GM19438 (cell line): ENCODE measurements around the gene ARVCF.

ENCODE experiments used
- ATAC-seq: cut with Tn5 transposase; IDR thresholded peaks from one replicate; pipeline ENCODE4 v1.9.1; 2021; ENCODE audit warnings: low read depth; ENCODE audit not compliant: unreplicated experiment

The ARVCF gene

GRCh38 chr22:19963863-19964642 is 52.6 kb downstream of the ARVCF start:
- ATAC-seq = no peak

DNA sequence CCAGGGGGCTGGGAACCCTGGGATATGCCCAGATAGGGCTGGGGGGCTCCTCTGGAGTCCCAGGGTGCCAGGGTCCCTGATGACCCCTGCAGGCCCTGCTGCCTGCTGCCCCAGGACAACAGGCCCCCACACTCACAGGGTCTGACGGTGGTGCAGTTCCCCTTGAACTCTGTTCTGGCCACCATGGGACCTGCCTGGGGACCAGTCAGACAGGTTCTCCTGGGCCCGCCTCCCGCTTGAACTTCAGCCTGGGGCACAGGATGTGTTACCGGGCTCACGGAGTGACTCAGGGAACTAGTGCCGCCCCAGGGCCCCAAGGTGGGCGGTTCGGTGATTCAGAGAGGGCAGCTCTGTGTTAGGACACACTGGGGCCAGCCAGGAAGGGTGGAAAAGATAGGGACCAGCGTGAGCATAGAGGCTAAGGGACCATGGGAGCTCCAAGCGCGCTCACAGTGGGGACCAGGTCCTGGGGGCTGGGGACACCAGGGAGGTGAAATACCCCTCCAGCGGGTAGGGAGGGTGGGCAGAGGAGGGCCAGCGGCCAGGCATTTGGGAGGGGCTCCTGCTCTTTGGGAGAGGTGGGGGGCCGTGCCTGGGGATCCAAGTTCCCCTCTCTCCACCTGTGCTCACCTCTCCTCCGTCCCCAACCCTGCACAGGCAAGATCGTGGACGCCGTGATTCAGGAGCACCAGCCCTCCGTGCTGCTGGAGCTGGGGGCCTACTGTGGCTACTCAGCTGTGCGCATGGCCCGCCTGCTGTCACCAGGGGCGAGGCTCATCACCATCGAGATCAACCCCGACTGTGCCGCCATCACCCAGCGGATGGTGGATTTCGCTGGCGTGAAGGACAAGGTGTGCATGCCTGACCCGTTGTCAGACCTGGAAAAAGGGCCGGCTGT is 53.5 kb downstream of the ARVCF start:
- ATAC-seq = no peak

- no peak for ATAC-seq
Observed at GRCh38 chr22:19962246-19962908, 54.2 kb downstream of the ARVCF start.

DNA sequence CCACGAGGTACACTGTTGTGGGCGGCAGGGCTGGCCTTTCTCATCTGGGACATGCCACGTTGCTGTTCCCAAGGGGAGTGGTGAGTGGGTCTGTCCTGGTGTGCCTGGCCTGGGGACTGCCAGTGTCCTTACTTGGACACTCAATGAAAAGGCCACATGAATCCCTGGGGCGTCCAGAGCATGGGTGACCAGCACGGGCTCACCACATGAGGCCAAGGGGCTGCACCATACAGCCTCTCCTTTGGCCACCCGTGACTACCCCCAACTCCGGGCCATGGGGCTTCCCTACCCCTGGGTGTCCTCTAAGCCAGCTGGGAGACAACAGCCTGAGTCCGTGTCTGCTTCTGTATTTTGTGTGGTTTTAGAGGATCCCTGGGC is 54.8 kb downstream of the ARVCF start:
- no peak for ATAC-seq

DNA sequence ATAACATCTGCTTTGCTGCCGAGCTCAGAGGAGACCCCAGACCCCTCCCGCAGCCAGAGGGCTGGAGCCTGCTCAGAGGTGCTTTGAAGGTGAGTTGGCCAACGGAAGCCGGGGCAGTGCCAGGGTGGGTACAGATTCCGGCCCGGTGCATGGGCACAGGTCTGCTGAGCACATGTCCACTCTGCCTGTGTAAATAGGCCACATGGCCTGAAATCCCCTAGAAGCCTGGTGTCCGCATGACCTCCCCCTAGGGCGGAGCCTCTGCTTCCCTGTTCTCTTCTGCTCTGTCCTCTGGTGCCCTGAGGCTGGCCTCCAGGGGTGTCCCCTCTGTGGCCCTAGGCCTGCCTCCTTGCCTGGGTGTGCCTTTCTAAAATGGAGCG is 55.4 kb downstream of the ARVCF start:
- ATAC-seq = no peak

DNA sequence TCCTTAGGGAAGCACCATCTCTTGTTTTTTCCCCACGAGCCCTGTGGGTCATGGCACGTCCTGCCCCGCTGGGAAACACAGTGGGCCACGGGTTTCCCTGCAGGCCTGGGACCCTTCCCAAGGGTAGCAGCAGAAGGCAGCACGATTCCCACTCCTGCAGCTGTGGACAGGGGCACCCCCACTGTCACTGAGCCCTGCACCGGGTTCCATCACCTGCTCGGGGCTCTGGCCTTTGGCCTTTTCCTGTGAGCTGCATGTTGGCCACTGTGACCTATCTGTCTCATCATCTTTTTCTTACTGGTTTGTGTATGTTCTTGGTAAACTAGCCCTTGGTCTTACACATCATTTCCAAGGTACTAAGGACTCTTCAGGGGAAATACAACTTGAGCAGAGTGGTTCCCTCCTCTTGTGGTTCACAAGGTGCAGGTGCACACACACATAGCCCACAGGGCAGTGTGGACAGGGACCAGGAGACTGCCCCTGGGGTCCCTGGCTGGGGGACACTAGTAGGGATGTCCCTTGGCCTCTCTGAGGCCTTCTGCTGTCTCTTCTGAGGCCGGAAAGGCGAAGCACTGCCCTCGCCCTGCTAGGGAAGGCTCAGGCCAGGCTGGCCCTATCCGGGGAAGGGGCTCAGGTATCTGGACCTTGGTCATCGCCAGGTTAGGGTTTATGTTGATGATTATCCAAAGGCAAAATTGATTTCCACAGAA is 56.0 kb downstream of the ARVCF start:
- no peak for ATAC-seq

GRCh38 chr22:19959587-19960490 is 56.8 kb downstream of the ARVCF start:
- ATAC-seq = no peak

- ATAC-seq = no peak
Observed at GRCh38 chr22:19959043-19959586, 57.5 kb downstream of the ARVCF start.

DNA sequence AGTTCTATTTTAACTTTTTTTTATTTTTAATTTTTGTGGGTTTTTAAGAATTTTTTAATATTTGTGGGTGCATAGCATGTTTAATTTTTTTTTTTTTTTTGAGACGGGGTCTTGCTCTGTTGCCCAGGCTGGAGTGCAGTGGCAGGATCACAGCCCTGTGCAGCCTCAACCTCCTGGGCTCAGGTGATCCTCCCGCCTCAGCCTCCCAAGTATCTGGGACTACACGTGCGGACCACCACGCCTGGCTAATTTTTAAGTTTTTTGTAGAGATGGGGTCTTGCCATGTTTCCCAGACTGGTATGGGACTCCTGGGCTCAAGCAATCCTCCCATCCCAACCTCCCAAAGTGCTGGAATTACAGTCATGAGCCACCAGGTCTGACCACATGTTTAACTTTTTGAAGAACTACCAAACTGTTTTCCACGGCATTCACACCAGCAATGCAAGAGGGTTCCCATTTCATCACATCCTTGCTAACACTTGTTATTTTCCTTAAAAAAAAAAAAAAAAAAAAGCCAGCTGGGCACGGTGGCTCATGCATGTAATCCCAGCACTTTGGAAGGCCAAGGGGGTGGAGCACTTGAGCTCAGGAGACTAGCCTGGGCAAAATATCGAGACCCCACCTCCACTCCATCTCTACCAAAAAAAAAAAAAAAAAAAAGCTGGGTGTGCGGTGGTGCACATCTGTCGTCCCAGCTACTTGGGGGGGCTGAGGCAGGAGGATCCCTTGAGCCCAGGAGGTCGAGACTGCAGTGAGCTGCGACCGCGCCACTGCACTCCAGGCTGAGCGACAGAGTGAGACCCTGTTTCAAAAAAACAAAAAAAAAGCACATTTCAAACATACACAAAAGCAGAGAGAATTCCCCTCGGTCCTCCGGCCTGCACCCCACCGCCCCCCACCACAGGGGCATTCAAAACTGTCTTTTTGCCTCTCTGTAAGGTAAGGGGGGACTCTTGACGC is 58.3 kb downstream of the ARVCF start:
- no peak for ATAC-seq

DNA sequence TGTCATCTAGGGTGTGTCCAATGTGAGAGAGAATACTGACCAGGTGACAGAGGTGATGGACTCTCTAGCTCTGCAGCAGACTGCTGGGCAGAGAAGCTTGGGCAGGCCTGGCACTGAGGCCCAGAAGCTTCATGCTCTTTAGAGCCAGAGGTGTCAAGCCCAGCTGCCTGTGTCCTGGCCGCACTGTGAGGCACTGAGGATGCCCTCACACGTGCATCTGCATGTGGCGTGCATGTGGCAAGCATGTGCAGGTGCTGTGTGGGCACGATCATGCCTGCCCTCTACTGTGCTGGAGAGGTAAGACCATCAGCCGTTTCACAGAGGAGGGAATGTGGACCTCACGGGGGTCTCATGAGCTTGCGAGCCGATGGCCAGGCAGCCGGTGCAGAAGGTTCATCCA is 59.2 kb downstream of the ARVCF start:
- ATAC-seq = no peak

GRCh38 chr22:19955241-19956128 is 61.1 kb downstream of the ARVCF start:
- no peak for ATAC-seq

GRCh38 chr22:19951346-19951745 is 65.3 kb downstream of the ARVCF start:
- no peak for ATAC-seq

DNA sequence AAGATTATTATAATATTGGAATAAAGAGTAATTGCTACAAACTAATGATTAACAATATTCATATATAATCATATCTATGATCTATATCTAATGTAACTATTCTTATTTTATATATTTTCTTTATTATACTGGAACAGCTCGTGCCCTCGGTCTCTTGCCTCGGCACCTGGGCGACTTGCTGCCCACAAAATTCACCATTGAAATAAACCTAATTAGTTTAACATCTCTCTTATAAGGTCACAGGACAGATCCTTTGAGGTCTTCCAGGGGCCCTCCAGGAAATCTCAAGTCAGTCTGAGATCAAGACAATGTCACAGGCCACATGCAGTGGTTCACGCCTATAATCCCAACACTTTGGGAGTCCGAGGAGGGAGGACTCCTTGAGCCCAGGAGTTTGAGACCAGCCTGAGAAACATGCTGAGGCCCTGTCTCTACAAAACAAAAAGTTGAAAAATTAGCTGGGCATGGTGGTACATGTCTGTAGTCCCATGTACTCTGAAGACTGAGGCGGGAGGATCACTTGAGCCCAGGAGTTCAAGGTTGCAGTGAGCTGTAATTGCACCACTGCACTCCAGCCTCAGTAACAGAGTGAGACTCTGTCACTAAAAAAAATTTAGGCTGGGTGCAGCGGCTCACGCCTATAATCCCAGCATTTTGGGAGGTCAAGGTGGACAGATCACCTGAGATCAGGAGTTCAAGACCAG is 68.4 kb downstream of the ARVCF start:
- no peak for ATAC-seq

- no peak for ATAC-seq
Observed at GRCh38 chr22:19943082-19944026, 73.3 kb downstream of the ARVCF start.
